Fibroblast of villous mesenchyme (primary cell): Measurements from ENCODE around the gene NOS2. TPM values are rescaled to one million over a fixed set of nuclear protein-coding genes. Genes with fewer than 3 reads are reported as not detected.
"Not testable (repeated sequence)": the region's sequence is repeated elsewhere in the genome, so short reads cannot be mapped to it uniquely, and the experiment has no call there.

Source experiments
- DNase-seq: peaks from one replicate; pipeline ENCODE4 v3.0.0-alpha.2; 2010; ENCODE audit warnings: low read depth
- H3K4me3 ChIP-seq: 2 replicates; pipeline ENCODE4 v1.5.1; 2011; ENCODE audit warnings: low read depth, mild to moderate bottlenecking, low read length
- CTCF ChIP-seq: IDR thresholded peaks from 2 replicates; pipeline ENCODE4 v1.5.1; 2012; ENCODE audit warnings: low read depth, mild to moderate bottlenecking, low read length; ENCODE audit not compliant: insufficient read depth
- total RNA-seq: library from RNA; depleted of rRNA; stranded (reverse); fragments of >200 nt; gene quantifications from 2 replicates; pipeline ENCODE4 v1.2.3, GENCODE V29; 2012

The NOS2 gene
- total RNA-seq, 1 donor: not detected

- no peak for DNase-seq
- H3K4me3 ChIP-seq: no peak overlapping the region
- TF ChIP-seq CTCF: no peak
Measured at GRCh38 chr17:27768858-27769410, 31.4 kb downstream of the NOS2 start.

- no peak overlapping the region for H3K4me3 ChIP-seq
- DNase-seq: no peak
- no peak for TF ChIP-seq CTCF
Measured at GRCh38 chr17:27766438-27766837, 33.9 kb downstream of the NOS2 start.

- no peak for DNase-seq
- H3K4me3 ChIP-seq: no peak overlapping the region
- TF ChIP-seq CTCF: no peak
Measured at GRCh38 chr17:27765353-27765752, 35.0 kb downstream of the NOS2 start.

GRCh38 chr17:27764589-27764988 is 35.7 kb downstream of the NOS2 start:
- no peak overlapping the region for H3K4me3 ChIP-seq
- TF ChIP-seq CTCF: no peak
- DNase-seq: no peak

- peak; percentile 44 for DNase-seq
- no peak overlapping the region for H3K4me3 ChIP-seq
- TF ChIP-seq CTCF: no peak
Measured at GRCh38 chr17:27762527-27763305, 37.6 kb downstream of the NOS2 start.

GRCh38 chr17:27760931-27761330 is 39.4 kb downstream of the NOS2 start:
- not testable (repeated sequence) for H3K4me3 ChIP-seq, DNase-seq

- DNase-seq: peak; percentile 32
- no peak overlapping the region for H3K4me3 ChIP-seq
- TF ChIP-seq CTCF: peak; percentile 82
Measured at GRCh38 chr17:27760069-27760885, 40.1 kb downstream of the NOS2 start.
